ENCODE measurements around the gene ALG1.
A peak's percentile ranks its signal among the peaks of the same experiment; 100 is the strongest.

The ALG1 gene

DNA sequence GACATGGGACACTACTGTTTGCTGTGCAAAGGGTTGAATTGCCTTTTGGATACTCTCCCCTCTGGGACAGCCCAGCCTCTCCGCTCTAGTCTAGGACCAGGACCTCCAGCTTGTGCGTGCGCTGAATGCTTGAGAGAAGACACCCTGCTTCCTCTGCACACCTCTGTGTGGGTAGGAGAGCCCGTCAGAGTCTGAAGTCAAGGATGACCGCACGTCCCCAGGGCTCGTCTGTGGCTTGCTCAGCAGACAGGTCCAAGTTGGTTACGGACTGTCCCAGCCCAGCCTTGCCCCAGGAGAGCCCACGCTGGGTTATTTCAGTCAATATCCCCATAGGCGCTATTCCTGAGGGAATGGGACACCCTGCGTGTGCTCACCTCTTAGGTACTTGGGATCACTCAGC, 9.6 kb upstream of the ALG1 start:
- Histone ChIP-seq H3K36me3 (replicated peaks) (no peaks in the 10 kb centered on the region), H3K4me3 (ENCODE audit: low read depth, low read length) (no peak overlapping the region), H3K27ac (no peak overlapping the region), H3K27me3 (replicated peaks) (no peaks in the 10 kb centered on the region)
- TF ChIP-seq, protein P1, sequence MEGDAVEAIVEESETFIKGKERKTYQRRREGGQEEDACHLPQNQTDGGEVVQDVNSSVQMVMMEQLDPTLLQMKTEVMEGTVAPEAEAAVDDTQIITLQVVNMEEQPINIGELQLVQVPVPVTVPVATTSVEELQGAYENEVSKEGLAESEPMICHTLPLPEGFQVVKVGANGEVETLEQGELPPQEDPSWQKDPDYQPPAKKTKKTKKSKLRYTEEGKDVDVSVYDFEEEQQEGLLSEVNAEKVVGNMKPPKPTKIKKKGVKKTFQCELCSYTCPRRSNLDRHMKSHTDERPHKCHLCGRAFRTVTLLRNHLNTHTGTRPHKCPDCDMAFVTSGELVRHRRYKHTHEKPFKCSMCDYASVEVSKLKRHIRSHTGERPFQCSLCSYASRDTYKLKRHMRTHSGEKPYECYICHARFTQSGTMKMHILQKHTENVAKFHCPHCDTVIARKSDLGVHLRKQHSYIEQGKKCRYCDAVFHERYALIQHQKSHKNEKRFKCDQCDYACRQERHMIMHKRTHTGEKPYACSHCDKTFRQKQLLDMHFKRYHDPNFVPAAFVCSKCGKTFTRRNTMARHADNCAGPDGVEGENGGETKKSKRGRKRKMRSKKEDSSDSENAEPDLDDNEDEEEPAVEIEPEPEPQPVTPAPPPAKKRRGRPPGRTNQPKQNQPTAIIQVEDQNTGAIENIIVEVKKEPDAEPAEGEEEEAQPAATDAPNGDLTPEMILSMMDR (IDR thresholded peaks at IDR 0.05; ENCODE audit: low read depth, low read length, missing control alignments): no peak
- no peak for DNase-seq
- in situ Hi-C loops (cut with HindIII; ENCODE audit: low pct_ligation_motif_present, low sequenced_read_pairs): no loop called here

DNA sequence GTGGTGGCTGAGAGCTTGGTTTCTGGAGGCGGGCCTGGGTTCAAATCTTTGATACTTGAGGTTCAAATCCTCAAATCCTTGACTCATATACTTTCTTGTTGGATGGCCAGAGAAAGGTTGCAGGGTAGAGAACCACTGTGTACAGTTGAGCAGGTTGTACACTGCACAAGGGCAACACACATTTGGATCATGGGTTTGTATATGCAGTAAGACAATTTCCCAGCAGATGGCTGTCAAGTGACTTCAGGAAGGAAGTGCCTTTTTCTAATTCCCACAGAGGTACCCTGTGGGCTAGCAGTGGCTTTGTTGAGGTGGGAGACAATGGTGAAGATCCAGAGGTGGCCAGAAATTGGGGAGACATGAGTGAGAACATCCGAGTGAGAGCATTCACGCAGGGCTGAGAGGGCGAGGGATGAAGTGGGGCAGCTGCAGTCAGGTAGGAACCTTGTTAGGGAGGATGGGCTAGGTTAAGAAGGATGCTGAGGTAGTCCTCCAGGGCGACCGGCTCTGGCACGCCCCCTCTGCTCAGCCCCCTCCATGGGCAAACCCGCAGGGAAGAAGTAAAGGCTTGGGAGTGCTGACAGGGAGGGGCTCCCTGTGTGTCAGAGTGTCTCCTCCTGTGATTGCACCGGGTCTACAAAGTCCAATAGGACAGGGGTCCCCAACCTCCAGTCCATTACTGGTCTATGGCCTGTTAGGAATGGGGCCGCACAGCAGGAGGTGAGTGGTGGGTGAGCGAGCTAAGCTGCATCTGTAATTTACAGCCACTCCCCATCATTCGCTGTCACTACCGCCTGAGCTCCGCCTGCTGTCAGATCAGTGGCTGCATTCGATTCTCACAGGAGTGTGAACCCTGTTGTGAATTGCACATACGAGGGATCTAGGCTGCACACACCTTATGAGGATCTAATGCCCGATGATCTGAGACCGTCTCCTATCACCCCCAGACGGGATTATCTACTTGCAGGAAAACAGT, 8.6 kb upstream of the ALG1 start:
- TF ChIP-seq, protein P1 (IDR thresholded peaks at IDR 0.05; ENCODE audit: low read depth, low read length, missing control alignments): peak; percentile 12
- H3K27ac ChIP-seq: no peak overlapping the region
- H3K36me3 ChIP-seq (replicated peaks): no peaks in the 10 kb centered on the region
- no peaks in the 10 kb centered on the region for H3K27me3 ChIP-seq (replicated peaks)
- in situ Hi-C loops (cut with HindIII; ENCODE audit: low pct_ligation_motif_present, low sequenced_read_pairs): no loop called here
- no peak overlapping the region for H3K4me3 ChIP-seq (ENCODE audit: low read depth, low read length)
- DNase-seq: no peak

DNA sequence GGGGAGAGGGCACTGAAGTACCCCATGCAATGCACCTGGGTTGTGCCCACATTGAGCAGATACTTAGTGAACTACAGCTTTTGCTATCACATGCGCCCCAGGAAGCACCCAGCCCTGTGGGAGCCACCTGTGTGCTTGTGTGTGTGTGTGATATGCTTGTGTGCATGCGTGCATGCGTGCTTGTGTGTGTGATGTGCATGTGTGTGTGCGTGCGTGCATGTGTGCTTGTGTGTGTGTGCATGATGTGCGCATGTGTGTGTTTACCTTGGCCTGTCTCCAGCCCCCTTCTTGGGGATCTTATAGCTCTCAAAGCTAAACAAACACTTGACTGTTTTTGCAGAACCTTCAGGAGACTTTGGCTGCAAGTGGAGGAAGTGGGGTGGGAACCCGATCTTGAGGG, 6.7 kb upstream of the ALG1 start:
- H3K27ac ChIP-seq: no peak overlapping the region
- H3K4me3 ChIP-seq (ENCODE audit: low read depth, low read length): no peak overlapping the region
- peak; percentile 26 for DNase-seq
- in situ Hi-C loops (cut with HindIII; ENCODE audit: low pct_ligation_motif_present, low sequenced_read_pairs): no loop called here
- H3K27me3 ChIP-seq (replicated peaks): no peaks in the 10 kb centered on the region
- H3K36me3 ChIP-seq (replicated peaks): no peaks in the 10 kb centered on the region
- TF ChIP-seq, protein P1 (IDR thresholded peaks at IDR 0.05; ENCODE audit: low read depth, low read length, missing control alignments): no peak

DNA sequence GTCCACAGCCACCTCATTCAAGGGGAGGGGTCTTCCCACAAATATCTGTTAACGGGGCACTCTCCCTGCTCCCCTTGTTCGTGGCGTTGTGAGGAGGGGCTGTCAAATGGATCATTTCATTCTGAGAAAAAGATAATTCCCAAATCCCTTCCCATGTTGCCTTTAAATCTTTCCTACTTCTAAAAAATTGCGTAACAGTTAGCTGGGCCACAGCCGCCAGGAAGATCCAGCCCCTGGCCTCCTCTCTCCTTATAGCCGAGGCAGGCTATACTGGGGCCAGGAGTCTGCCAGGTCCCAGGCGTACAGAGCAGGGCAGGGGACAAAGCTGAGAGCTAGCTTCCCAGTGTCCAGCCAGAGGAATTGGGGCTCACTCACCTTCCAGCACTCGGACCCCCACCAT, 6.3 kb upstream of the ALG1 start:
- H3K27ac ChIP-seq: no peak overlapping the region
- TF ChIP-seq, protein P1 (IDR thresholded peaks at IDR 0.05; ENCODE audit: low read depth, low read length, missing control alignments): no peak
- no peak for DNase-seq
- H3K4me3 ChIP-seq (ENCODE audit: low read depth, low read length): no peak overlapping the region
- no peaks in the 10 kb centered on the region for H3K27me3 ChIP-seq (replicated peaks)
- no peaks in the 10 kb centered on the region for H3K36me3 ChIP-seq (replicated peaks)
- in situ Hi-C loops (cut with HindIII; ENCODE audit: low pct_ligation_motif_present, low sequenced_read_pairs): no loop called here

DNA sequence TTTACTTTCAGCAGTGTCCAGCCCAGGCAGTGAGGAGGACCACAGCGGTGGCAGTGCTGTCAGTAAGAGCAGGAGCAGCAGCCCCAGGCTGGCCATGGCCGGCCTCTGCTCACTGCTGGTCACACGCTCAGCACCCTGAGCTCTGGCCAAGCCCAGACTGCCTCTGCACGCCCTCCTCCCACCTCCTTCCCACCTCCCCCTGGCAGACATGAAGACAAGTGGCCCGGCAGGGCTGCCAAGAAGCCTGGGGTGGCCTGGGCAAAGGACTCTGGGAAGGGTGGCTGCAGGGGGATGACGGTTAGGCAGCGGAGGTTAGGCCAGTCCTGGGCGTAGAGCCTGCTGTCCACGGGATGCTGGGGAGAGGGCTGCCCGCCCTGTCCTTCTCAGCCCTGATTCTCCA, 5.8 kb upstream of the ALG1 start, which contains the start of gene C16orf89:
Gene C16orf89, minus strand, starts transcription at position 144 of the 400 bp plus-strand sequence. Its CDS starts 48 bp downstream, at position 96.
- no peaks in the 10 kb centered on the region for H3K27me3 ChIP-seq (replicated peaks)
- in situ Hi-C loops (cut with HindIII; ENCODE audit: low pct_ligation_motif_present, low sequenced_read_pairs): no loop called here
- TF ChIP-seq, protein P1 (IDR thresholded peaks at IDR 0.05; ENCODE audit: low read depth, low read length, missing control alignments): no peak
- no peak within 1 kb of the TSS for H3K4me3 ChIP-seq (ENCODE audit: low read depth, low read length)
- no peaks in the 10 kb centered on the region for H3K36me3 ChIP-seq (replicated peaks)
- no peak within 1 kb of the TSS for H3K27ac ChIP-seq
- no peak for DNase-seq

Measured in brain microvascular endothelial cell (primary cell).